Activated CD8-positive, alpha-beta memory T cell treated with anti-CD3 and anti-CD28 coated beads for 1 hour (primary cell): ENCODE data around the gene MMP24OS.

Experiments used
- DNase-seq, 2 donors: peaks; one replicate each; pipeline ENCODE4 v3.0.0-alpha.2; 2020; ENCODE audit warnings: low read depth in 1 of 2; ENCODE audit errors: extremely low read depth in 1 of 2

MMP24OS gene

DNA sequence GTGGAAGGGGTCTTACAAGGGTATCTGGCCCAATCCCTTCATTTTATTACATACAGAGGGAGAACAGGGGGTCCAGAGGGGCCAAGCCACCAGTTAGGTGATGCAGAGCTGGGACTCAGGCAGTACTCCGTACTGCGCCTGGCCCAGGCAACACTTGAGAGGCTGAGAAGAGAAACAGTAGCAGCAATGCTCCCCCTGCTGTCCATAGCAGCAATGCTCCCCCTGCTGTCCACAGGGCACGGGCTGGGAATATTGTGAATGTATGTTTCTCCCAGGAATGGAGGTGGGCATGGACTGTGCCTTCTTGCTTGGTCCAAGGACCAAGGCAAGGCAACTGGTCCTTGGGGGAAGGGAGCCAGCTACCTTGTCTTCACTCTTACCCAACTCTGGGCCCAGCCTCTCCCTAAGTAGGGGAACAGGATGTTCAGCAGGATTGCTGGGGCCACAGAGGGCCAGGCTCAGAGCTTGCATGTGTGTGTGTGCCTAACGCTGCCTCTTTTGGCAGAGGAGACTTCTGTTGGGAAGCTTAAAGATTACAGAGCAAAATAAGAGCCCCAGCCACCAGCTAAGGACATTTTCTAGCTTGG is 29.1 kb upstream of the MMP24OS start:
- DNase-seq = no peak

DNA sequence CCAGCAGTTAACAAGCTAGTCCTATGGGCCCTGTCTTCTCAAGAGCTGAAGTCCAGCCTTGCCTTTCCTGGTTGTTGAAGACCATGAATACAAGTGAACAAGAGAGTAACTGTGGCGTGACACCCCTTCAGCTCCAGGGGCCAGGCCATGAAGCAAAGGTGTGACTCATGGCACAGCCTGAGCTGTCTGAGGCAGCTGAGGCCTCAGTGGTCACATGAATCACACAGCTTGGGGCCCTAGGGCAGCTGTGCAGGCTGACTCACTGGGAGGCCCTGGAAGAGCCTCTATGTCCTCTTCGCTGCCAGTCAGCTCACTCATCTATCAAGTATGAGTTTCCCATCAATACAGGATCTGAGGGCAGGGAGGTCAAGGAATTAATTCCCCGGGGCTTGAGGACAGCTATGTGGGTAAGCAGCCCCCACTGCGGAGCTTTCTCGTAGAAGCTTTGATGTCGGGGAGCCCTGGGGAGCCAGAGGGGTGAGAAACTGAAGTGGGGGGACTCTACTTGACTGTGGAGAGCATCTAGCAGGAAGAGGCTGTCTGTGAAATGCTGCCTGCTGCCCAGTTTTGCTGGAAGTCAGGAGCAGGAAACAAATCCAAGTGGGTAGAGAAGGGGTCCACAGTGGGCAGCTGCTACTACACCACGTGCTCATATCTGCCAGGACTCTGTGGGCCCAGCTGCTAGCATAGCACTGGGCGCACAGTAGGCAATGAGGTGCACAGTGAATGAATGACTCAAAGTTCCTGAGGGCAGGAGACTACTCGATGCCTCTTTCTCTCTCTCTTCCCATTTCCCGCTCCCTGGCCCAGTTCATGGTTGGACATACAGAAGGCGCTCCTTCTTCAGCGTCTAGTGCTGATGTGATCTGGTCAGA is 28.0 kb upstream of the MMP24OS start:
- no peak for DNase-seq

DNA sequence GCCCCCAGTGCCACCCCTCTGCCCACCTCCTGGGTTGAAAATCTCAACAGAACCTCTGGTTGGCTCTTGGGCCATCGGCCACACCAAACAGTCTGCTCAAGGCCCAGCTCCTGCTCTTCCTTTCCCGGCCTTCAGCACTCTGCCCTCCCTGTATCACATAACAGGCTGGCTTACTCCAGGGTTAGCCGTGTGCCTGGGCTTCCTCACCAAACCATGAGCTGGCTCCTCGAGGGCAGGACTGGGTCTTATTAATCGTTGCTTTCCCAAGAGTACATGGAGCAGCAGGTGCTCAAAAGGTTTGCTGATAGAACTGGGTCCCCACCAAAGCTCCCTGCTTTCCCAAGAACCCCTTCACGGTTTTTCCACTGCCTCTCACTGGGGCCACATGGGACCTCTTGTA is 27.0 kb upstream of the MMP24OS start:
- no peak for DNase-seq

DNA sequence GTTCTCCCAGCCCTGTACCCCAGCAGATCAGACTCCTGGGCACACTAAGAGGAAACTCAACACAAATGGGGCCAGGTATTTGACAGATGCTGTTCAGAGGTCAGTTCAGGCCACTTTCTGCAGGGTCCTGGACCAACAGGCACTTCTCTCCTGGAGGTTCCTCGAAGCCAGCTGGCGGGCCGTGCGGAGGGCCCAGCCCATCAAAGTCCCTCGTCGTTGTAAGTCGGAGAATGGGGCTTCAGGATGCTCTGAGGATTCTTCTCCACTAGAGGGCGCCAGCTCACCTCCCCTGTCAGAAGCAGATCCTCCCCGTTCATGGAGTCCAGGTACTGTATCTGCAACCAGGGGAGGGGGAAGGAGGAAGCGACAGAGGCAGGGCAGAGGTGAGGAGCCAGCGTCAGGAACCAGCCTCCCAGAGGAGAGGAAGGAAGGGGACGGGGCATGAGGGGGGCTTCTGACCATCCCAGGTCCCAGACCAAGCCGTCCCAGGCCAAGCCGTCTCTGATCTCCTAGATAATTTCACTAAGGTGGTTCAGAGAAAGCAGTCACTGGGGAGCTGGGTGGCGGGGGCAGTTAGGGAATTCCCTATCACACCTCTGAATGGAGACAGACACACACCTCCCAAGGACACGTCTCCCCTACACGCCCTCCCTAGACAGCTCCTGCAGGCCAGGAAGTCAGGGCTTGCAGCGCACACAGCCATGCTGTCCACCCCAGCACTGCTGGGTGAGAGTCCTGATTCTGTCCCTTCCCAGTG is 26.0 kb upstream of the MMP24OS start:
- DNase-seq = peak; percentile 46 to 60

DNA sequence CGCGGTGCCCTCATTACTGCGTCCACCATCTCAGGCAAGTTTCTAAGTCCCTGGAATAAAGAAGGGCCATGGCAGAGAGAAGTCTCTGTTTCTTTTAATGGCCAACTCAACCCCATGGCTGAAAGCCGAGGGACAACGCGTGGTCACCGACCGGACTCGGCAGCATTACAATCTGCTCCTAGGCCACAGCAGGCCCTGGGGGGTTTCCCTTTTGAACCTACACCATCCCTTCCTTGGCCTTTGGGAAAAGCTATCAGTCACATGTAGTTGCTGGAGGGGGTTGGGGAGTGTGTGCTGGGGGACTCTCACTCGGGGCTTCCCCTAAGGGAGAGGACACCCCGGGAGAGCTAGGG is 25.4 kb upstream of the MMP24OS start:
- no peak for DNase-seq

DNA sequence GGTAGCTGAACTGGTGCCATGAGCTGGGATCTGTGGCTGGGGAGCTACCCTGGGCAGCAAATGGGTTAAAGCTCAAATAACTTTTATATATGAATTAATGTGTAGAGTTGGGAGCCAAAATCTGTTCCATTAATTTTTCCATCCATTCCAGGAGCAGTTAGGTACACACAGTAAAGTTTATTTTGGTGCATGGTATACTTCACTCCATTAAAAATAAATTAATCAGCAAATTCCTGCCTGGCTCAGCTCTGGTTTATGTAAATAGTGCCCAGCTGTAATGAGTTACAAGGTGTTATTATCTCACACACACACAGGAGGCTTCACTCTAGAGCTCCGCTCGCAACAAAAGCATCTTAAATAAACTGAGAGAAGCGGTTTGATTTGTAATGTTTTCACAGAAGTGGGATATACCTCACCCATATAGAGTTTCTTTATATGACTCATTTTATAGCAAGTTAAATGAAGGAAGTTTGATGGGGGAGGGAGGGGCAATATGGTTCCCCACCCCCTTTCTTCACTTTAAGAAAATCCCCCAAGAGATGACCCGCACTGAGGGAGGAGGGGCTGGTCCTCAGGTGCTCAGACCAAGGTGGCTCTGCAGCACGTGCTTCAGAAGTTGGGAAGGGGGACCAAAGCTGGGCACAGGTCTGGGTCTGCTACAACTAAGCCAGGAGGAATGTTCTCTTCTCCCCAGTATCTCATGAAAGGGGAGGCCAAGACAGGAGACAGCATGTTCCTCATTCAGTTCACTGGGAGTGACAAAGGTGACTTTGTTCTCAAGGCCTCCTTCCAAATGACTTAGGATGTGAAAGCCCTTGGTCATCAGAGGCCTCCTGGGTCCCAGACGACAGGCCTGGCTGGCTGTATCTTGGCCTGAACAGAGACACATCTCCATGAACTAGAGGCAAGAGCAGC is 24.8 kb upstream of the MMP24OS start:
- no peak for DNase-seq

DNA sequence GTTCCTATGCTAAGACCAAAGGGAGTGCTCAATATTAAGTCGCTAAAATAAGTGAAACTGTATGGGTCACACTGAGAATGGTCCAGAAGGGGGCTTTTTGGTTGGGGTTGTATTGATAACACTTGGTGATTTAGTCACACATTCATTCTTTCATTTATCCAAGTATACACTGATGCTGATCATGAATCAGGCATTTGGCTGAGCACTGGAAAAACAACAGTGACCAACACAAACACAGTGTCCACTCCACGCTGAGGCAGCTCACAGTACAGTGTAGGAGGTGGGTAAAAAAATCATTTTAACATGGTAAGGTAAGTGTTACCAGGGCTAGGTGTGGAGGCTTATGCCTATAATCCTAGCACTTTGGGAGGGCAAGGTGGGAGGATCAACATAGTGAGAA is 23.5 kb upstream of the MMP24OS start:
- DNase-seq = no peak

DNA sequence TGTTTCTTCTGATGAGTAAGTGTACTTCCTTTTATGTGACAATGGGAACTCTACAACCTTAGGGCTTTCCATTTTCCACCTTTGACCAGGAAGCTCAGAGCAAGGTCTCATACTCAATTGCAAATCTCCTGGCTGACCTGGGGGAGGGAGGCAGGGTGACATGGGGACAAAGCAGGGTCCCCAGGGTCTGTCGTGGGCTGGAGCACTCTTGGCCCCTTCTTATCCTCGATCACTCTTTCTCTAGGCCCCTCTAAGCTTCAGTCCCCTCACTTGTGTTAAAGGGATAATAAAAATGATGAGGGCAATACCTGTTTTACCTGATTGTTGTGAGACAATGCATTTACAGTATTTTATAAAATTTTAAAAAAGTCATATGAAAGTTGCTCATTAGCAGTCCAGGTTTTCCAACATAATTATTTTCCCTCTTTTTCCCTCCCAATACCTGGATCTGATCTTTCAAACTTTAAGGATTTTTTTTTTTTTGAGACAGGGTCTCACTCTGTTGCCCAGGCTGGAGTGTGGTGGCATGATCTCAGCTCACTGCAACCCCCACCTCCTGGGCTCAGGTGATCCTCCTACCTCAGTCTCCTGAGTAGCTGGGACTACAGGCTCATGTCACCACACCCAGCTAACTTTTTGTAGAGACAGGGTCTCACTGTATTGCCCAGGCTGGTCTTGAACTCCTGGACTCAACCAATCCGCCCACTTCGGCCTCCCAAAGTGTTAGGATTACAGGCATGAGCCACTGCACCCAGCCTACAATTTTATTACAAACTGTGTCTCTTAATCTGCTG is 22.7 kb upstream of the MMP24OS start:
- no peak for DNase-seq

DNA sequence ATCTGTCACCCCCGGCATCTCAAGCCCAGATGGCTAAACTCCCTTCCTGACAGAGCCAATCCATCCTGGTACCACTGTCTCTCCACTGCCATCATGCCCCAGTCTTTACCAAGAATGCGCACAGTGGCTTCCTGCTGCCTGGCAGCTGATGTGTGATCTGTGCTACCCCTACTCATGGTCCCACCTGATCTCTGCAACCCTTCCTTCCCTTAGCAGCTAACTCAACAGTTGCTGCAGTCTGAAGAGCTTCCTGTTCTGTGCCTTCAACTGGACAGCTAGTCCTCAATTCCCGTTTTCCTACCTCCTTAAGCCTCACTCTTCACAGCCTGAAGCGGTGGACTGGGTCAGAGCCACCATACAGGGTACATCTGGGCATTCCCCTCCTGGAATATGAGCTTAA is 21.9 kb upstream of the MMP24OS start:
- no peak for DNase-seq

DNA sequence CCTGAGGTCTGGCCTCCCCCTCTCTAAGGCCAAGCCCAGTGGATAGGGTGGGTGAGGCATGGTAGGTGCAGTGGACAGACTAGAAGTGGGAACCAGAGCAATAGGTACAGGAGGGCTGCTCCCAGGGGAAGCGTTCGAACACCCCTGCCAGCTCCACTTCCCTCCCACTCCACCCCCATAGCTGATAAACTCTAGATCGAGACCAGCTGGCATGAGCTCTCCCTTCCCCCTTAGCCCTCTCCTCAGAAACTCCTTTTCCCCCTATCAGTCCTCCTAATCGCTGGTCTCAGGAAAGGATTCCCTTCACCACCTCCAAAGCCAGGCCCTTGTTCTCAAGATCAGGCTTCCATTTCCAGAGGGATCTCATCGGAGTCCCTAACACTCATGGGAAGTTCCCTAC is 20.3 kb upstream of the MMP24OS start:
- no peak for DNase-seq

DNA sequence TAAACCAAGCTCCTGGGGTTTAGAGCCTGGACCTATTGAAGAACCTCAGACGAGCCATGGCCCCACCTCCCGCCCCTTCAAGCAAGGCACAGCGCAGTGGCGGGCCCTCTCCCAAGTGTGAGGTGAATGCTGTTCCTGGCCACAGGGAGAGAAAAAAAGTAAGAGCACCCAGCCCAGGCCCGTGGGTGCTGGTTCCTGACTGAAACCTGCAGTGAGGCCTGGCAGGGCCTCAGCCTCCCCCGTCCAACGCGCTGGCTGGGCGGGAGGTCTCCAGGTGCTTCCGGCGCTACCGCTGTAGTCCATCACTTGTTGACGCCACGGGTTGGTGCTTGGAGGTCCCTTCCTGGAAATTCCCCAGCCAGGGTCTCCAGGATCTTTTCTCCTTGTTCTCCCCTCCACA is 19.8 kb upstream of the MMP24OS start:
- DNase-seq = no peak

DNA sequence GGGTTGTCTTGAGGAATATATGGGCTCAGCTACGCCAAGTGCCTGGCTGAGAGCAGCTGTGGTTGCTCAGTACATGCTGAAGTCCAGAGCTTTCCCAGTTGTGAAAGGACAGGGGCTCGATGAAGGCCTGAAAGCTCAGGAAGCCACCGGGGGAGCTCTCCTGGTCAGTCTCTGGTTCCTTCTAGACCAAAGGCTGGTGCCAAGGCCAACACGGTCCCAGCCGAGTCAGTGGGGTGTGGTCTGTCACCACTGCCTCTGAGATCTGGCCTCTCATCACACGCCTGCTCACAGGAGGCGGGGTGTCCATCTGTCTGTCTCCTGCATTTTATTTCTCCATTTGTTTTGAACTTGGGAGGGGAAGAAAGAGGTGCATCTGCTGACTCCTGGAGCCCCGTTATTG is 19.2 kb upstream of the MMP24OS start:
- no peak for DNase-seq

DNA sequence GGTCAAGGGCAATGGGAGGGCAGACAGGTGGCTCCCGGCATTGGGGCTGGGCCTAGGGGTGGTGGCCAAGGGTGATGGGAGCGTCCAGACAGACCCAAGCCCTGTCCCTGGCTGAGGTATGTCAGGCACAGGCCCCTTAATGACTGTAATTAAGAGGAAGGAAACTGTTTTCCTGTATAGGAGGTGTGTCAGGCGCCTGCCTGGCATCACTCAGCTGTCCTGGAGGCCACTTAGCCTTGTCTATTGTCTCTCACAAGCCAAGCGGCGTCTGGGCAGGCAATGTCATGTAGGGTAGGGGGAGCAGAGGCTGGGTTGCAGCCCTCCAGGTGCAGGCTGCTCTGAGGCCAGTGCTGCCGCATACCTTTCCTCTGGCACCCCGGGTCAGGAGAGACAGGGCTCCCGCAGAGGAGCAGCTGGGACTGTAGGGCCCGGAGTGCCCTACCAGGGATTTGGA is 18.2 kb upstream of the MMP24OS start:
- DNase-seq = no peak

DNA sequence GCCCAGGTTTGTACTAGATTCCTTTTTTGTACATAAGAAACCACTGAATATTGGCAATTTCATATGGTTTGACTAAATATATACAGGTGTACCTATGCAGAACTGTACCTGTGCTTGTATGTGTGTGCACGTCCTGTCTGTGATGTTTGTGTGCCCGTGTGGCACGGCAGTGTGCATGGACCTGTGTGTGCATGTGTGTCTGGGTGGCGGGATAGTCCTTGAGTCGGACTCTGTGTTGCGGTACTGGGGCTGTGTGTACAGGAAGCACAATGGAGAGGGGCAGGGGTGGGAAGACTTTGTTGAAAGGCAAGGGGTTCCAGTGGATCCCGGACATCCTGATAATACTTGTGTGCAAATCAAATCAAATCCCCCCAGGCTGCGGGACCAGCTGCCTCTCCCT is 17.8 kb upstream of the MMP24OS start:
- DNase-seq = no peak

DNA sequence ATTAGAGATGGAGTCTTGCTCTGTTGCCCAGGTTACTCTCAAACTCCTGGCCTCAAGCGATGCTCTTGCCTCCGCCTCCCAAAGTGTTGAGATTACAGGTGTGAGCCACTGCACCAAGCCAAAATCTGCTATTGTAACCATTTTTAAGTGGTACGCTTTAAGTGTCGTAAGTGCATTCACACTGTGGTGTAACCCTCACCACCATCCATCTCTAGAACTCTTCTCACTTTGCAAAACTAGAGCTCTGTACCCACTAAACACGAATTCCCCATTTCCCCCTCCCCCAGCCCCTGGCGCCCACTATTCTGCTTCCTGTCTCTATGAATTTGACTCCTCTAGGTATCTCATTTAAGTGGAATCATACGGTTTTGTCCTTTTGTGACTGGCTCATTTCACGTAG is 17.1 kb upstream of the MMP24OS start:
- DNase-seq = no peak

DNA sequence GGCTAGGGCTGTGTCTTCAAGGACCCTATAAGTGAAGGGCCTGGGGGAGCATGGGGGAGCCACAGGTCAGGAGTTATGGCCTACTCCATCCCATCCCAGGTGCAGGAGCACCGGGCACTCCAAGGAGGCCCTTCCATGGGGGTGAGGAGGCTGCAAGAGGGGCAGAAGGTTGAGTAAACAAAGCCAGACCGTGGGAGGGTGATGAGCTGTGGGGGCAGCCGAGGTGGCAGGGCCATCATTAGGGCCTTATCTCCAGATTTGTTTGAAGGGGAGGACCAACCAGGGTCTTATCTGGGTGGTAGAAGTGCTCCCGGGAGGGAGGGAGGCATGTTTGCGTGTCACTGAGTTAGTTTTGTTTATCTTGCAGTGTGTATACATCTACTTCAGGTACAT is 16.4 kb upstream of the MMP24OS start:
- DNase-seq = no peak

DNA sequence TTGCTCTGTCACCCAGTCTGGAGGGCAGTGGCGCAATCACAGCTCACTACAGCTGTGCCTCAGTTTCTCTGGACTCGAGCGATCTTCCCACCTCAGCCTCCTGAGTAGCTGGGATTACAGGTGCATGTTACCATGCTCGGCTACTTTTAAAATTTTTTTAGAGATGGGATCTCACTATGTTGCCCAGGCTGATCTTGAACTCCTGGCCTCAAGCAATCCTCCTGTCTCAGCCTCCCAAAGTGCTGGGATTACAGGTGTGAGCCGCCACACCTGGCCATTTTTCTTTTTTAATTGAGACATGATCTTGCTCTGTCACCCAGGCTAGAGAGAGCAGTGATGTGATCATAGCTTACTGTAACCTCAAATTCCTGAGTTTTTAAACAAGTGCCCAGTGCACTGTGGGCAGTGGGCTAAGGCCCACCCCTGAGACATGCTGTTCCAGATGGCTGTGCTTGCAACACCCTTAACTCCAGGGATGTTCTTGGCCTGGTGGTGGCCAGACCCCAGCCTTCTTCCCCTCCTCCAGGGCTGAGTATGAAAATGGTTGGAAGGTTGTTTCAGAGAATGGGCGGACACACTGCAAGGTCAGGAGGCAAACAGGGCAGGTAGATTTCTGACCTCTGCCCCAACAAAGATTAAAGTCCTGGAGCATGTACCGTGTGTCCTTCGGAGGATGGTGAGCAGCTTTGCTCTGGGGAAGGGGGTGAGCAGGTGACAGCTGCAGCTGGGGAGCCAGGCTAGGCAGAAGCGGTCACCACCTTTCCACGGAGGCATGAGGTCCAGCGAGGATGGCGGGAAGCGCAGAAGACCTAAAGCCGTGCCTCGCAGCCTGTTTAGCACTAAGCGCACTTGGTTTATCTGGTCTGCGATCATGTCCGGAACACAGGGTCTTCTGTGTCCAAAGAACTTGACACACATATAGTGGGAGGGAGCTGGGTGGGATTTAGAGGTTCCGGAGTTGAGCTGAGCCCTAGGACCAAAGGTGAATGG is 15.7 kb upstream of the MMP24OS start:
- DNase-seq = no peak

DNA sequence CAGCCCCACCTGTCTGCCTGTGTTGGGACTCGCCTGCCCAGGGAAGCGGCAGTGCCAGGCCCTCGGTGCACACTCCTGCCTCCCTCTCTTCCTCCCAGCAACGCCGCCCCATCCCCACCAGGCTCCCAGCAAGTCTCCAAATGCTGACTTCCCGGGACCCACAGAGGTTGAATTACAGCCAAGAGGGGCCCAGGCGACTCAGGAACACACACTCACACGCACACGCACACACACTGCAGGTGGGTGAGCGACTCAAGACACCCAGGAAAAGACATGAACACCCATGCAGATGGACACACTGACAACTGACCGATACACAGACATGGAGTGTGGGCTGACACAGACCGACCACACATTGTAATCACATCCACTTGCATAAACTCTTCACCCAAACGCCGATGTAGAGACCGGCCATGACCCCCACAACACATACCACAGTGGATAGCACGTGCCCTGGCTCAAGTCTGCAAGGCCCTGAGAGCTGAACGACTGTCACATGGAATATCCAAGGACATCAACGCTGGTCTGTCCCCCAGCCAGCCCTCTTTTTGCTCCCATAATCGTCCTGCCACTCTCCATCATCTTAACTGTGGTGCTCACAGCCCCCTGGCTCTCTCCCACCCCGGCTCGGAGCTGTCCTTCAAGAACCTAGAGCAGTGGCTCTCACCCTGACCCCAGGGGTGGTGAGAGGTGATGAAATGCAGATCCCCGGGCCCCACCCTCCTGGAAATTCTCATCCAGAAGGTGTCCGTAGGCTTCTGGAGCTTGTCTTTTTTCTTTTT is 14.8 kb upstream of the MMP24OS start:
- no peak for DNase-seq
